ENCODE measurements around the gene RNF6. TPM values are rescaled to one million over a fixed set of nuclear protein-coding genes. Genes with fewer than 3 reads are reported as not detected.
A peak's percentile ranks its signal among the peaks of the same experiment; 100 is the strongest.

Gene RNF6
- total RNA-seq, 8 experiments from 2014 or later: 14.6 to 54.8 (median 25.6) TPM

GRCh38 chr13:26183416-26183815 lies 38.7 kb downstream of the RNF6 start:
- Histone ChIP-seq H3K27ac (no peak overlapping the region), H3K4me3 (no peak overlapping the region), H3K4me1 (replicated peaks in 1 of 2) (no peaks in the 10 kb centered on the region)
- in situ Hi-C loops (cut with MboI; ENCODE audit: low pct_unique_long_range_greater_than_20kb in 2 of 9, low sequenced_read_pairs in 9 of 9, unreplicated experiment in 9 of 9): loop anchor here in 5 of 9 experiments (10.0 to 25.0 kb wide), 4 partner anchors 301 to 511 kb away; no protein-coding TSS in a partner anchor
- WGBS, 10 experiments: 40 to 100% (median 91%) methylated on average over 1 to 2 of the region's 2 CpGs
- no peak for ATAC-seq (replicated peaks in 6 of 8)

GRCh38 chr13:26179344-26179743 lies 42.8 kb downstream of the RNF6 start:
- no peak for ATAC-seq (replicated peaks in 6 of 8)
- no peaks in the 10 kb centered on the region for H3K4me1 ChIP-seq (replicated peaks in 1 of 2)
- WGBS, 10 experiments: 0 to 100% (median 60%) methylated on average over 1 of the region's 2 CpGs; no CpG with 5 or more reads in 5 of the 10 experiments
- in situ Hi-C loops (cut with MboI; ENCODE audit: low pct_unique_long_range_greater_than_20kb in 2 of 9, low sequenced_read_pairs in 9 of 9, unreplicated experiment in 9 of 9): loop anchor here in 5 of 9 experiments (25.0 kb wide), 2 partner anchors 308 to 508 kb away; no protein-coding TSS in a partner anchor
- H3K27ac ChIP-seq: no peak overlapping the region
- H3K4me3 ChIP-seq: no peak overlapping the region

GRCh38 chr13:26168835-26169234 lies 53.3 kb downstream of the RNF6 start:
- WGBS, 10 experiments: 90 to 100% (median 90%) methylated on average over 2 to 3 of the region's 3 CpGs; no CpG with 5 or more reads in 6 of the 10 experiments
- in situ Hi-C loops (cut with MboI; ENCODE audit: low pct_unique_long_range_greater_than_20kb in 2 of 9, low sequenced_read_pairs in 9 of 9, unreplicated experiment in 9 of 9): no loop called here
- no peak overlapping the region for H3K27ac ChIP-seq

GRCh38 chr13:26168237-26168814 lies 53.8 kb downstream of the RNF6 start:
- in situ Hi-C loops (cut with MboI; ENCODE audit: low pct_unique_long_range_greater_than_20kb in 2 of 9, low sequenced_read_pairs in 9 of 9, unreplicated experiment in 9 of 9): no loop called here
- Histone ChIP-seq H3K27ac (no peak overlapping the region), H3K4me1 (replicated peaks in 1 of 2) (no peaks in the 10 kb centered on the region), H3K4me3 (no peak overlapping the region)
- ATAC-seq (replicated peaks in 6 of 8): peak in 1 of 8 experiments; percentile 78
- WGBS, 10 experiments: 0 to 100% (median 73%) methylated on average over 1 to 6 of the region's 6 CpGs; no CpG with 5 or more reads in 1 of the 10 experiments

More at GRCh38 chr13:26168835-26169234, 53.3 kb downstream of the RNF6 start:
- Histone ChIP-seq H3K4me1 (replicated peaks in 1 of 2) (no peaks in the 10 kb centered on the region), H3K4me3 (no peak overlapping the region)
- ATAC-seq (replicated peaks in 6 of 8): peak in 1 of 8 experiments; percentile 42

GRCh38 chr13:26163812-26164211 lies 58.3 kb downstream of the RNF6 start:
- H3K27ac ChIP-seq: no peak overlapping the region

More at GRCh38 chr13:26163812-26164211, 58.3 kb downstream of the RNF6 start:
- ATAC-seq (replicated peaks in 6 of 8): no peak
- no peak overlapping the region for H3K4me3 ChIP-seq
- H3K4me1 ChIP-seq (replicated peaks in 1 of 2): no peaks in the 10 kb centered on the region
- WGBS, 10 experiments: 0 to 100% (median 87%) methylated on average over 1 to 3 of the region's 3 CpGs
- in situ Hi-C loops (cut with MboI; ENCODE audit: low pct_unique_long_range_greater_than_20kb in 2 of 9, low sequenced_read_pairs in 9 of 9, unreplicated experiment in 9 of 9): no loop called here

Other genes with a start within 250 kb of the RNF6 start
- gene SHISA2, start 170.3 kb downstream of the RNF6 start, total RNA-seq: 1 to 10 TPM in 4 of 8 experiments, under 1 TPM in 2, not detected in 2; 0.10 to 4.8 (median 1.4) TPM
- gene CDK8, start 31.8 kb upstream of the RNF6 start, total RNA-seq: 10 to 100 TPM; 14.0 to 35.0 (median 28.1) TPM

Data from motor neuron (in vitro differentiated cells).